ENCODE measurements around the gene POLR3B. TPM values are rescaled to one million over a fixed set of nuclear protein-coding genes. Genes with fewer than 3 reads are reported as not detected.

Gene POLR3B
- total RNA-seq, 4 donors from 2014 or later: 5.6 to 8.4 (median 7.7) TPM

GRCh38 chr12:106492857-106493256 lies 135.3 kb downstream of the POLR3B start:
- no peaks in the 10 kb centered on the region for H3K27me3 ChIP-seq
- H3K27ac ChIP-seq: no peak overlapping the region
- 95 to 100% methylated on average over 2 of the region's 2 CpGs for WGBS, 2 donors (ENCODE audit: low coverage in 1 of 2)
- TF ChIP-seq EP300 (IDR thresholded peaks at IDR 0.05; ENCODE audit: low read depth) (no peak), POLR2AphosphoS5 (IDR thresholded peaks at IDR 0.05) (no peak), POLR2A (IDR thresholded peaks at IDR 0.05) (no peak), CTCF (IDR thresholded peaks at IDR 0.05) (no peak)
- intact Hi-C loops (cut with DNase I; ENCODE audit: low total_unique reads): no loop called here
- no peaks in the 10 kb centered on the region for H3K9me3 ChIP-seq
- DNase-seq: no peak
- no peak overlapping the region for H3K4me3 ChIP-seq
- in situ Hi-C loops (cut with MboI; ENCODE audit: low pct_ligation_motif_present in 1 of 4, low pct_unique_long_range_greater_than_20kb in 1 of 4, low sequenced_read_pairs in 3 of 4): no loop called here
- H3K36me3 ChIP-seq: no peaks in the 10 kb centered on the region
- H3K4me1 ChIP-seq: no peaks in the 10 kb centered on the region

GRCh38 chr12:106493531-106493930 lies 136.0 kb downstream of the POLR3B start:
- Histone ChIP-seq H3K4me1 (no peaks in the 10 kb centered on the region), H3K27me3 (no peaks in the 10 kb centered on the region), H3K27ac (no peak overlapping the region), H3K4me3 (no peak overlapping the region), H3K36me3 (no peaks in the 10 kb centered on the region), H3K9me3 (no peaks in the 10 kb centered on the region)
- intact Hi-C loops (cut with DNase I; ENCODE audit: low total_unique reads) (no loop called here), in situ Hi-C loops (cut with MboI; ENCODE audit: low pct_ligation_motif_present in 1 of 4, low pct_unique_long_range_greater_than_20kb in 1 of 4, low sequenced_read_pairs in 3 of 4) (no loop called here)
- 45 to 66% methylated on average over 4 of the region's 4 CpGs for WGBS, 2 donors (ENCODE audit: low coverage in 1 of 2)
- DNase-seq: no peak
- TF ChIP-seq POLR2AphosphoS5 (IDR thresholded peaks at IDR 0.05): no peak
- TF ChIP-seq POLR2A (IDR thresholded peaks at IDR 0.05): no peak
- no peak for TF ChIP-seq CTCF (IDR thresholded peaks at IDR 0.05)

DNA sequence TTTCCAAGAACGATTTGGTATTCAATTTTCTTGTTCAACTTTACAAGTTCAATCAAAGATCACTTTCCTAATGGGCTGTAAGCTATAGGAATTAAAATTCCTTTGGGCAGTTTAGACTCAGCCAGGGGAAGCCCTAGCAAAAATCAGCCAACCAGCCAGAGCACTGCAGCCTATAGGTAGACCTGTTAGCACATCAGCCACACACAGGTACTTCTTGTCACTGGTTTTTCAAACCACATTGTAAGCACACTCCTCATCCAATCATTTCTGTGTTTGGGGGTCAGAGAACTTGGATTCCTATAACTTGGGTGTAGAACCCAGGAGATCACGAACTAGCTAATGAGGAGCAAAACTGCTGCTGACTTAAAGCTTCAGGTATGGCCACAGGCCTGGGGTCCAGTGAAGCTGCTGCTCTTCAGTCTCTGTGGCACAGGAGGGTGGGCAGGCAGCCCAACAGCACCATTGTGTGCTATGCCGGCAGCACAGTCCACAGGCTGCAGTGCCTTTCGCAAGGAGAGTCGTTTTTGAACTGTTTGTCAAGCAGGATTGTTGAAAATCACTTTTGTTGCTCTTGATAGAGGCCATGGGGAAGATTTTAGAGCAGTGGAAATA lies 137.9 kb downstream of the POLR3B start:
- WGBS, 2 donors (ENCODE audit: low coverage in 1 of 2): 90% methylated on average over 2 to 5 of the region's 5 CpGs
- intact Hi-C loops (cut with DNase I; ENCODE audit: low total_unique reads): no loop called here
- no peaks in the 10 kb centered on the region for H3K27me3 ChIP-seq

DNA sequence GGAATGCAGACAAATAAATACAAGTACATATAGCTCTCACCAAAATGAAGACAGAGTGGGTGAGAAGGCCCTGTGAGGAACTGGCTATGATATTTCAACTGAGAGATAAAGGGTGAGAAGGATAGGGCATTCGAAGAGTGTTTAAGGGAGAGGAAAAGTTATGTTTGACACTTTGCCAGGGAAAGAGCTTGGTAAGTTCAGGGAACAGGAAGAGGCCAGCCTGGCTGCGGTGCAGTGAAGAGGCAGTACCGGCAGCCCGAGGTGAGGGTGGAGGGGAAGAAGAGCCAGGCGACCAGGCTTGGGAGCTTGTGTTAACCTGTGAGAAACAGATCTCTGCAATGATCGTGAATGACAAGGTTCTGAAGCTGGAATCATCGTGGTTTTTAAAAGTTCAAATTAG lies 140.5 kb downstream of the POLR3B start:
- DNase-seq: no peak
- Histone ChIP-seq H3K4me3 (no peak overlapping the region), H3K27me3 (no peaks in the 10 kb centered on the region), H3K27ac (no peak overlapping the region), H3K36me3 (peaks cover 0 to 3% (median 0%) of the 10 kb centered on the region in 4 donors), H3K4me1 (no peaks in the 10 kb centered on the region), H3K9me3 (no peaks in the 10 kb centered on the region)
- intact Hi-C loops (cut with DNase I; ENCODE audit: low total_unique reads) (no loop called here), in situ Hi-C loops (cut with MboI; ENCODE audit: low pct_ligation_motif_present in 1 of 4, low pct_unique_long_range_greater_than_20kb in 1 of 4, low sequenced_read_pairs in 3 of 4) (no loop called here)
- WGBS, 2 donors (ENCODE audit: low coverage in 1 of 2): 77 to 84% methylated on average over 7 of the region's 7 CpGs
- TF ChIP-seq CTCF (IDR thresholded peaks at IDR 0.05): no peak
- TF ChIP-seq POLR2A (IDR thresholded peaks at IDR 0.05): no peak
- TF ChIP-seq POLR2AphosphoS5 (IDR thresholded peaks at IDR 0.05): no peak
- no peak for TF ChIP-seq EP300 (IDR thresholded peaks at IDR 0.05; ENCODE audit: low read depth)

More for the DNA sequence above, 137.9 kb downstream of the POLR3B start:
- Histone ChIP-seq H3K9me3 (no peaks in the 10 kb centered on the region), H3K27ac (no peak overlapping the region), H3K36me3 (no peaks in the 10 kb centered on the region), H3K4me1 (no peaks in the 10 kb centered on the region), H3K4me3 (no peak overlapping the region)
- DNase-seq: no peak
- TF ChIP-seq EP300 (IDR thresholded peaks at IDR 0.05; ENCODE audit: low read depth): no peak
- TF ChIP-seq POLR2A (IDR thresholded peaks at IDR 0.05): no peak
- no peak for TF ChIP-seq CTCF (IDR thresholded peaks at IDR 0.05)
- TF ChIP-seq POLR2AphosphoS5 (IDR thresholded peaks at IDR 0.05): no peak
- in situ Hi-C loops (cut with MboI; ENCODE audit: low pct_ligation_motif_present in 1 of 4, low pct_unique_long_range_greater_than_20kb in 1 of 4, low sequenced_read_pairs in 3 of 4): no loop called here

All from transverse colon (tissue), 4 donors.